HG02852 (cell line): ENCODE data around the gene NEURL2.
A peak's percentile ranks its signal among the peaks of the same experiment; 100 is the strongest.
"Not testable (repeated sequence)": the region's sequence is repeated elsewhere in the genome, so short reads cannot be mapped to it uniquely, and the experiment has no call there.

Experiments used
- ATAC-seq: cut with Tn5 transposase; IDR thresholded peaks from one replicate; pipeline ENCODE4 v1.9.1; 2021; ENCODE audit warnings: mild to moderate bottlenecking, moderate library complexity; ENCODE audit not compliant: unreplicated experiment

Gene NEURL2, protein sequence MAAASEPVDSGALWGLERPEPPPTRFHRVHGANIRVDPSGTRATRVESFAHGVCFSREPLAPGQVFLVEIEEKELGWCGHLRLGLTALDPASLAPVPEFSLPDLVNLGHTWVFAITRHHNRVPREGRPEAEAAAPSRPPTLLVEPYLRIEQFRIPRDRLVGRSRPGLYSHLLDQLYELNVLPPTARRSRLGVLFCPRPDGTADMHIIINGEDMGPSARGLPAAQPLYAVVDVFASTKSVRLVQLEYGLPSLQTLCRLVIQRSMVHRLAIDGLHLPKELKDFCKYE

DNA sequence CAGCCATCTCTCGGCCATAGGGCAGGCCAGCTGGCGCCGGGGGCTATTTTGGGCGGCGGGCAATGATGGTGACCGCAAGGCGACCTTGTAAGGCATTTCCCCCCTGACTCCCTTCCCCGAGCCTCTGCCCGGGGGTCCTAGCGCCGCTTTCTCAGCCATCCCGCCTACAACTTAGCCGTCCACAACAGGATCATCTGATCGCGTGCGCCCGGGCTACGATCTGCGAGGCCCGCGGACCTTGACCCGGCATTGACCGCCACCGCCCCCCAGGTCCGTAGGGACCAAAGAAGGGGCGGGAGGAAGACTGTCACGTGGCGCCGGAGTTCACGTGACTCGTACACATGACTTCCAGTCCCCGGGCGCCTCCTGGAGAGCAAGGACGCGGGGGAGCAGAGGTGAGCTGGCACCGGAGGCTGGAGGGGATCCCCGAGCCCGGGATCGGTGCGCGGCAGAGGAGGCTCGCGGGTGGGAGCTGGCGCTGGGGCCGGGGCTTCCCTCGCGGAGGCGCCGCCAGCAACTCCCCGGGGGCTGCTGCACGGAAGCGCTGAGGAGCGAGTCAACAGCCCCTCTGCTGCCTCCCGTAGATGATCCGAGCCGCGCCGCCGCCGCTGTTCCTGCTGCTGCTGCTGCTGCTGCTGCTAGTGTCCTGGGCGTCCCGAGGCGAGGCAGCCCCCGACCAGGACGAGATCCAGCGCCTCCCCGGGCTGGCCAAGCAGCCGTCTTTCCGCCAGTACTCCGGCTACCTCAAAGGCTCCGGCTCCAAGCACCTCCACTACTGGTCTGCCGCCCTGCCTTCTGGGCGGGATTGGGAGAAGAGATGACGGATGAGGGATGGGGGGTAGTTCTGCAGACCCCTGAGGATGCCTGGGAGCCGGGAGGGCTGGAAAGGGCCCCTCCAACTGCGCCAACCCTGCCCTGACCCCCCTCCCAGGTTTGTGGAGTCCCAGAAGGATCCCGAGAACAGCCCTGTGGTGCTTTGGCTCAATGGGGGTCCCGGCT lies at the start of gene NEURL2, which contains the start of gene CTSA:
Gene NEURL2, minus strand, starts transcription at position 224 of the 999 bp plus-strand sequence. Its CDS starts 217 bp downstream, at position 7.
Gene CTSA, plus strand, starts transcription at position 351 of the 999 bp plus-strand sequence. Its CDS starts 234 bp downstream, at position 585.
- ATAC-seq, result peak; percentile 81

DNA sequence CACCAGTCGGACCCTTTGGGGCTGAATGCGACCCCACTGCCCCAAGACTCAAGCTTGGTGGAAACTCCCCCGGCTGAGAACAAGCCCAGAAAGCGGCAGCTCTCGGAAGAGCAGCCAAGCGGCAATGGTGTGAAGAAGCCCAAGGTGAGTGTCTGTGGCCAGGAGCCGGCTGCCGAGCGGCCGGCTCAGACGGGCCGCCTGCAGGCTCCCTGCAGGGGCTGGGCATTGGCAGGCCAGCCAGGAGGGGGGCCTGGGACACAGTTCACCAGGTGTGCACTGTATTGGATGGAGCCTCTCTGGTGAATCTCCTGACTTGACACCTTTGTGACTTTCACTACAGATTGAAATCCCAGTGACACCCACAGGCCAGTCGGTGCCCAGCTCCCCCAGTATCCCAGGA lies 49.5 kb upstream of the NEURL2 start:
- ATAC-seq, result no peak

- ATAC-seq, result no peak
Measured at GRCh38 chr20:45940053-45940452, 49.0 kb upstream of the NEURL2 start.

DNA sequence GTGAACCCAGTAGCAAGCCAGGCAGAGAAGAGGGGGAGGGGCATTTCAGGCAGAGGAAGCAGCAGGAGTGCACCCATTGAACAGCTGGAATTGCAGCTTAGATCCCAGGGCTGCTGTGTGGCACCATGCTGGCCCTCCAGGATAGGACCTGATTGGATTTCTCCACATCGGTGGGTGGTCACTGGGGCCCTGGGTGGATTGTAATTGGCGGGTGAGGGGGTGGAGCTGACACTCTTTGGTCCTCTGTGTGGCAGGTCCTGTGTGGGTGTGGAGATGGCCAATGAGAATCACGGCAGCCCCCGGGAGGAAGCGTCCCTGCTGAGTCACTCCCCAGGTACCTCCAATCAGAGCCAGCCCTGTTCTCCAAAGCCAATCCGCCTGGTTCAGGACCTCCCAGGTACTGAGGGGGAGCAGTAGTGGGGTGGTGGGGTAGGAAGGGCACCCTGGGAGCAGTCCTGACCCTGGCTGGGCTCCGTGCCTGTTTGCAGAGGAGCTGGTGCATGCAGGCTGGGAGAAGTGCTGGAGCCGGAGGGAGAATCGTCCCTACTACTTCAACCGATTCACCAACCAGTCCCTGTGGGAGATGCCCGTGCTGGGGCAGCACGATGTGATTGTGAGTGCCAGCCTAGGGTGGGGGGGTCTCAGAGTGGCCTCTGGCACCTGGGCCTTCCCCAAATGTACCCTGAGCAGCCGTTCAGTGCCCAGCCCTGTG lies 47.9 kb upstream of the NEURL2 start:
- ATAC-seq, result no peak

DNA sequence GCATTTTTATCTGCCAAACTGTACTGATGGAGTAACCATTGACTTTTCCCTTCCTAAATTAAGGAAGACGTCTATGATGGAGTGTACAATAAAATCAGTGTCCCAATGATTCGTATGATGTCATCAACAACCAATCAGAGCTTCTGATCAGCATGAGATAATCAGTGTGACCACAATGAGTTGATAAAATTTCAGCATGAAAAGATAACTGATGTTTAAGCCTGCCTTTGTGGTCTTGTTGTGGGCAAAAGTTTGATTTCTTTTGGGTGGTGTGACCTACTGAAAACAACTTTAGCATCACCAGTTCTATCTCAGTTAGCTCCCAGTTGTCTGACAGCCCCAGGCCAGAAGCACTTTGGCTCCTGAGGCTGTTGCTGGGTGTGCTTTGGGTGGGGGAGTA lies 46.8 kb upstream of the NEURL2 start:
- no peak for ATAC-seq

DNA sequence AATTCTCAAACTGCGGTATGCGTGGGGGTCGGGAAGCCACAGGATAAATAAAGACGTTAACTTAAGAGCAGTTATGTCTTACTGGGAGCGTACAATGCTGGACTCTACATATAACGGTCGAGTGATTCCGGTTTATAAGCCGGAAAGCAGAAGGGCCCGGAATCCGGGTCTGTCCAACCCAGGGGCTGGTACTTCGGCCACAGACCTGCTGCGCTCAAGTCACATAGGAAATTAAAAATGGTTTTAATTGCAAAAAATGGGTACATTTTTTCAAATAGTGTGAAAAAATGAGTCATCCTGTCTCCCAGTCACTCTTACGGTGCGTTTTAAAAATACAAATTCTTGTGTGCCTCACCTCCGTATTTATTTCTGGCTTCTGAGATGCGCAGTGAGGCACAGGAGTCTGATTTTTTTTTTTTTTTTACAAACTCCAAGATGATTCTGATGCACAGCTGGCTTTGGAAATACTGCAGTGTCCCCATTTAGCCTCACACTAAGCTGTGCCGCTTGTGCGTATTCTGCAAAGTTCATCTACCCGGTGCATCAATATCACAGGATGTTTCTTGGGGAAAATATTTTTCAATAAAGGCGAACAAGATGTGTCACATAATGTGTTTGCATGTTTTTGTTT lies 44.5 kb upstream of the NEURL2 start:
- peak; percentile 7 for ATAC-seq

DNA sequence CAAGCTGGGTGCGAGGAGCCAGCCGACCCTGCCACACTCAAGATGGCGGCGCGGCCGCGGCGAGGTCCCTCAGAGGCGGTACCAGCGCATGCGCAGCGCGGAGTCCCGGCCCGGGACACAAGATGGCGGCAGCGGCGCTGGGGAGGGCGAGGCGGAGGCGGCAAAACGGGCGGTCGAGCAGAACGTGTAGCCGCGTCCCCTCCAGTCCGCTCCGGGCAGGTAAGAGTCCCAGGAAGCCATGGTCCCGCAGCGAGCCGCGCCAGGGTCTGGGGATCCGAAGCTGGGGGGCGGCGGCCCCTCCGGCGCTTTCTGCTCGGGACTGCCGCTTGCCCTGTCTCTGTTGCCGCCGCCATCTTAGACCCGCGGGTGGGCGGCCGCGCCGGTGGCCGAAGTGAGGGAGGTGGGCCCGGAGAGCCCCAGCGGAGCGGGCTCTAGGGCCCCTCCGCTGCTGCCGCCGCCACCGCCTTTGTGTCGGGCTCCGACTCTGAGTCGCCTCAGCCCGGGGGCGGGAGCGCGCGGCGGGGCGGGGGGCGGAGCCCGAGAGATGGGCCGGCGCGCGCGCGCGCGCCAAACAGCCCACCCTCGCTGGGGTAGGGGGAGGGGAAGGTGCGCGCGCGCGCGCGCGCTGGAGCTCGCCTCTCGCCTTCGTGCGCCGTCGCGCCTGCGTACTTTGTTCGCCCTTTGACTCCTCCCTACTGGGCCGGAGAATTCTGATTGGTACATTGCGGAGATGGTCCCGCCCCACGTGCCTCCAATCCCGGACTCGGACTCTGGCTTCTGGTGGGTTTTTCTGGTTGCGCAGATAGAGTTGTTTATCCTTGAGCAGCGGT lies 43.8 kb upstream of the NEURL2 start, which contains the start of gene PCIF1:
Gene PCIF1, plus strand, starts transcription at position 98 of the 830 bp plus-strand sequence. CDS start 4,317 bp downstream, outside the sequence.
- peak; percentile 72 for ATAC-seq

GRCh38 chr20:45934046-45934585 lies 43.1 kb upstream of the NEURL2 start:
- peak; percentile 20 for ATAC-seq

GRCh38 chr20:45933266-45934045 lies 42.4 kb upstream of the NEURL2 start:
- ATAC-seq, result no peak

DNA sequence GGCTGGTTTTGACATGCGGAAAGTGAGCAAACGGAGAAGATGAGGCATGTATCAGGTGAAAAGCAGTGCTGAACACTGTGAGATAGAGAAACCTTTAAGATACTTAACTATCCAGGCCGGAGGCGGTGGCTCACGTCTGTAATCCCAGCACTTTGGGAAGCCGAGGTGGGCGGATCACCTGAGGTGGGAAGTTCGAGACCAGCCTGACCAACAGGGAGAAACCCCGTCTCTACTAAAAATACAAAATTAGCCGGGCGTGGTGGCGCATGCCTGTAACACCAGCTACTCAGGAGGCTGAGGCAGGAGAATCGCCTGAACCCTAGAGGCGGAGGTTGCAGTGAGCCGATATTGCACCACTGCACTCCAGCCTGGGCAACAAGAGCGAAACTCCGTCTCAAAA lies 40.7 kb upstream of the NEURL2 start:
- not testable (repeated sequence) for ATAC-seq

DNA sequence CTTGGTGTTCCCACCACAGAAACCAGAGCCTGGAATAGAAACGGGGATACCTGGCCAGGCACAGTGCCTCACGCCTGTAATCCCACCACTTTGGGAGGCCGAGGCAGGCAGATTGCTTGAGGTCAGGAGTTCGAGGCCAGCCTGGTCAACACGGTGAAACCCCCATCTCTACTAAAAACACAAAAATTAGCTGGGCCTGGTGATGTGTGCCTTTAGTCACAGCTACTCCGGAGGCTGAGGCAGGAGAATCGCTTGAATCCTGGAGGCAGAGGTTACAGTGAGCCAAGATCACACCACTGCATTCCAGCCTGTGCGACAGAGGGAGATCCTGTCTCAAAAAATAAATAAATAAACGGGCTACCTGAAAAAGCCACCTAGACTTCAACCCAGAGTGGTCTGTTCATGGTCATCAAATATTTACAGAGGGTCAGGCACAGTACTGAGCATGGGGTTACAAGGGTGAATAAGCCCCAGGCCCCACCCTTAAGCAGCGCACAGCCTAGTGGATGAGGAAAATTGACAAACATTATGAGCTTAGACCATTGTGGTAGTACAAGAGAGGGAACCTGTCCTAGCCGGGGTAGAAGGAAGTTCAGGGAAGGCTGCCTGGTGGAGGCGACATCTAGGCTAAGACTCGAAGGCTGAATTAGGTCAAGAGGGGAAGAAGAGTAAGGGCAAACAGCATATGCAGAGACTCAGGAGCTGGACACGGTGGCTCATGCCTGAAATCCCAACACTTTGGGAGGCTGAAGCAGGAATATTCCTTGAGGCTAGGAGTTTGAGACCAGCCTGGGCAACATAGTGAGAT lies 36.3 kb upstream of the NEURL2 start:
- no peak for ATAC-seq

GRCh38 chr20:45926731-45927070 lies 35.7 kb upstream of the NEURL2 start:
- ATAC-seq, result no peak

DNA sequence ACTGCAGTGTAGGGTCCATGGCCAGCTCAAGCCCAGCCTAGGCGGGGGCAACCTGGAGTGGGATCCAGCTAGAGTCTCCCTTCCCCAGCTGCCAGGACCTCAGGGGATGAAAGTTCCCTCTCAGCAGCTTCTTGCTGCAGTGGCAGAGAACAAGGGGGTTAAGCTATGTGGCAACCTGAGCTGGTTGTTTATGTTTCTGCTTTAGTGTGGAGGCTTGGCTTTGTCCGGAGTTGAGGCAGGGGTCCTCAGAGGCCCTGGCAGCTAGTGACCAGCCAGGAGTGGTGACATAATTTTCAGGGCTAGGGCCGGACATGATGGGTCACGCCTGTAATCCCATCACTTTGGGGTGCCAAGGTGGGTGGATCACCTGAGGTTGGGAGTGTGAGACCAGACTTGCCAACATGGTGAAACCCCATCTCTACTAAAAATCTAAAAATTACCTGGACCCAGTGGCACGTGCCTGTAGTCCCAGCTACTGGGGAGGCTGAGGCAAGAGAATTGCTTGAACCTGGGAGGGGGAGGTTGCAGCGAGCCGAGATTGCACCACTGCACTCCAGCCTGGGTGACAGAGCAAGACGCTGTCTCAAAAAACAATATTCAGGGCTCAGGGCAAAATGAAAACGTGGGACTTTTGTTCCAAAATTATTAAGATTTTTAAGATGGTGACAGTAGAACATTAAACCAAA lies 35.0 kb upstream of the NEURL2 start:
- ATAC-seq, result no peak

DNA sequence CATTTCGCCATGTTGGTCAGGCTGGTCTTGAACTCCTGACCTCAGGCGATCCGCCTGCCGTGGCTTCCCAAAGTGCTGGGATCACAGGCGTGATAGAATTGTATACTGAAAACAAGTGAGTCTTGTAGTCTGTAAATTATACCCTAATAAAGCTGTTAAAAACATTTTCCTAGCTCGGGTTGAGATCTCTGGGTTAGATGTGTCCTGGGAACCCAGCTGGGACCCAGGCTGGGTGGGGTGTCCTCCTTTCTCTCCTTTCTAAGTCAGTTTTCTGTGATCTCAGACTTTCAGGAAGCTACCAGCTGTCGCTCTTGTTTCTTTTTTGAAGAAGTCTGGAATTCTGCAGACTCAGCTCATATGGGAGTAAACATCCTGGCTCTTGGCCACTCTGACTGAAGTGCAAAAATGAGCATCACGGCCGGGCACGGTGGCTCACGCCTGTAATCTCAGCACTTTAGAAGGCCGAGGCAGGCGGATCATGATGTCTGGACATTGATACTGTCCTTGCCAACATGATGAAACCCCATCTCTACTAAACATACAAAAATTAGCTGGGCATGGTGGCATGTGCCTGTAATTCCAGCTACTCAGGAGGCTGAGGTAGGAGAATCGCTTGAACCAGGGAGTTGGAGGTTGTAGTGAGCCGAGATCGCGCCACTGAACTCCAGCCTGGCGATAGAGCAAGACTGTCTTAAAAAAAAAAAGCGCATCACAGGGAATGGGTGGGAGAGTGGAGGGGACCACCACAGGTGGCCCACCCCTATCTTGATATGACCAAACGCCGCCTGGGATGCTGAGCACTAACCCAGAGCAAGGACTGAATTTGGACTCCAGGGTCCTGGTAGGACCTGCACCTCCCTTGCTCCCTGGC lies 33.6 kb upstream of the NEURL2 start:
- no peak for ATAC-seq

GRCh38 chr20:45921337-45922189 lies 30.6 kb upstream of the NEURL2 start:
- no peak for ATAC-seq
